IMR-90 (cell line): Measurements from ENCODE around the gene PCYT2. TPM values are rescaled to one million over a fixed set of nuclear protein-coding genes. Genes with fewer than 3 reads are reported as not detected.

Experiments
- ATAC-seq: fragments of 200-7000 bp; cut with Tn5 transposase; 2 replicates; pipeline ENCODE4 v1.9.1; 2020; ENCODE audit warnings: low read depth, mild to moderate bottlenecking, moderate library complexity
- BruUV-seq: library from RNA; stranded (reverse); fragments of 400-500 nt; replicated peaks from 2 replicates; lab custom pipeline; 2021; lab: Mats Ljungman, UMichigan
- CTCF ChIA-PET: fragments of 300-600 bp; formaldehyde crosslinking; extraction: SDS; loops from one replicate; lab custom pipeline; 2021; ENCODE audit warnings: antibody characterized with exemption; lab: Yijun Ruan, JAX
- POLR2A ChIA-PET: fragments of 300-600 bp; sonication (Branson Sonifier 250); formaldehyde crosslinking; loops from one replicate; lab custom pipeline; 2022; ENCODE audit warnings: antibody characterized with exemption; ENCODE audit not compliant: unreplicated experiment; lab: Charles Lee
- DNase-seq: peaks from one replicate; pipeline ENCODE4 v3.0.0; 2013
- H2AFZ ChIP-seq: replicated peaks from 2 replicates; pipeline ENCODE3; 2013; ENCODE audit warnings: low read length, mild to moderate bottlenecking; ENCODE audit not compliant: poor library complexity
- H2AK5ac ChIP-seq: 2 replicates; pipeline ENCODE4 v1.6.1; 2013; ENCODE audit warnings: low read depth, low read length, inconsistent platforms
- H2AK9ac ChIP-seq: replicated peaks from 2 replicates; pipeline ENCODE3; 2013; ENCODE audit warnings: mild to moderate bottlenecking, low read depth, low read length, moderate library complexity; ENCODE audit not compliant: poor library complexity
- H2BK120ac ChIP-seq: 2 replicates; pipeline ENCODE4 v1.6.1; 2013; ENCODE audit warnings: low read depth, low read length, inconsistent platforms
- H2BK15ac ChIP-seq: 3 replicates; pipeline ENCODE4 v1.6.1; 2013; ENCODE audit warnings: low read depth, low read length, inconsistent platforms
- H2BK20ac ChIP-seq: 2 replicates; pipeline ENCODE4 v1.6.1; 2013; ENCODE audit warnings: low read depth, mild to moderate bottlenecking, inconsistent platforms, low read length, moderate library complexity
- H2BK5ac ChIP-seq: 2 replicates; pipeline ENCODE4 v1.6.1; 2013; ENCODE audit warnings: mild to moderate bottlenecking, low read depth, low read length, inconsistent platforms; ENCODE audit not compliant: poor library complexity, severe bottlenecking
- H3K14ac ChIP-seq: replicated peaks from 2 replicates; pipeline ENCODE4 v1.6.1; 2013; ENCODE audit warnings: low read depth, low read length, inconsistent platforms
- H3K18ac ChIP-seq: 2 replicates; pipeline ENCODE4 v1.6.1; 2013; ENCODE audit warnings: low read depth, low read length, control low read depth
- H3K23ac ChIP-seq: 2 replicates; pipeline ENCODE4 v1.6.1; 2013; ENCODE audit warnings: low read depth, low read length, inconsistent platforms
- H3K27ac ChIP-seq: 2 replicates; pipeline ENCODE4 v1.5.1; 2013; ENCODE audit warnings: mild to moderate bottlenecking, control low read depth, low read length; ENCODE audit not compliant: insufficient read depth
- H3K27me3 ChIP-seq: 2 replicates; pipeline ENCODE4 v1.6.1; 2013; ENCODE audit warnings: low read length; ENCODE audit not compliant: control insufficient read depth, insufficient read depth
- H3K36me3 ChIP-seq: 2 replicates; pipeline ENCODE4 v1.6.1; 2013; ENCODE audit warnings: low read length, mixed read lengths; ENCODE audit not compliant: control insufficient read depth, insufficient read depth
- H3K4ac ChIP-seq: 2 replicates; pipeline ENCODE4 v1.6.1; 2013; ENCODE audit warnings: low read depth, low read length, inconsistent platforms
- H3K4me1 ChIP-seq: 2 replicates; pipeline ENCODE4 v1.6.1; 2013; ENCODE audit warnings: low read length, mixed read lengths; ENCODE audit not compliant: control insufficient read depth, insufficient read depth
- H3K4me2 ChIP-seq: 2 replicates; pipeline ENCODE4 v1.6.1; 2013; ENCODE audit warnings: low read depth, mild to moderate bottlenecking, control low read depth, low read length, moderate library complexity
- H3K4me3 ChIP-seq: 2 replicates; pipeline ENCODE4 v1.5.1; 2013; ENCODE audit warnings: low read depth, mild to moderate bottlenecking, control low read depth, low read length, moderate library complexity; ENCODE audit not compliant: insufficient read depth
- H3K56ac ChIP-seq: 2 replicates; pipeline ENCODE4 v1.6.1; 2013; ENCODE audit warnings: low read length, inconsistent platforms; ENCODE audit not compliant: insufficient read depth; ENCODE audit errors: extremely low read depth
- H3K79me1 ChIP-seq, 2 experiments: 2 replicates each; pipeline ENCODE4 v1.6.1; 2013; ENCODE audit warnings: low read length in 2 of 2, inconsistent platforms in 1 of 2, low read depth in 1 of 2
- H3K9ac ChIP-seq: 2 replicates; pipeline ENCODE4 v1.6.1; 2013; ENCODE audit warnings: low read depth, low read length, control low read depth
- H3K9me1 ChIP-seq: 2 replicates; pipeline ENCODE4 v1.6.1; 2013; ENCODE audit warnings: low read length, inconsistent platforms; ENCODE audit not compliant: insufficient read depth
- H3K9me3 ChIP-seq: 2 replicates; pipeline ENCODE4 v1.6.1; 2013; ENCODE audit warnings: low read length; ENCODE audit not compliant: control insufficient read depth, insufficient read depth
- H4K20me1 ChIP-seq: 2 replicates; pipeline ENCODE4 v1.6.1; 2013; ENCODE audit warnings: low read length, inconsistent platforms; ENCODE audit not compliant: insufficient read depth
- H4K5ac ChIP-seq: 2 replicates; pipeline ENCODE4 v1.6.1; 2013; ENCODE audit warnings: mild to moderate bottlenecking, low read depth, low read length, control low read depth
- H4K8ac ChIP-seq, 2 experiments: 2 replicates each; pipeline ENCODE4 v1.6.1; 2013; ENCODE audit warnings: low read depth in 2 of 2, low read length in 2 of 2, control low read depth in 1 of 2, inconsistent platforms in 1 of 2
- H4K91ac ChIP-seq: 2 replicates; pipeline ENCODE4 v1.6.1; 2013; ENCODE audit warnings: low read depth, low read length, inconsistent platforms; ENCODE audit not compliant: insufficient read depth
- BHLHE40 ChIP-seq: fragments of 150-350 bp; IDR thresholded peaks from 2 replicates; pipeline ENCODE4 v1.6.1; 2016; ENCODE audit warnings: mild to moderate bottlenecking, low read depth, low read length
- CEBPB ChIP-seq: IDR thresholded peaks from 2 replicates; pipeline ENCODE4 v1.6.1; 2012; ENCODE audit warnings: low read depth, low read length, improper control_type of control experiment
- FOS ChIP-seq: fragments of 150-350 bp; IDR thresholded peaks from 2 replicates; pipeline ENCODE4 v1.6.1; 2016; ENCODE audit warnings: low read depth, low read length
- MAZ ChIP-seq: IDR thresholded peaks from 2 replicates; pipeline ENCODE4 v1.6.1; 2012; ENCODE audit warnings: low read depth, mild to moderate bottlenecking, low read length, improper control_type of control experiment, moderate library complexity, borderline replicate concordance
- MXI1 ChIP-seq: IDR thresholded peaks from 2 replicates; pipeline ENCODE4 v1.6.1; 2012; ENCODE audit warnings: low read depth, mild to moderate bottlenecking, low read length, moderate library complexity, borderline replicate concordance
- RAD21 ChIP-seq: IDR thresholded peaks from 2 replicates; pipeline ENCODE4 v1.6.1; 2012; ENCODE audit warnings: low read length, improper control_type of control experiment
- WGBS, 2 experiments: methylation state at CpG; one replicate each; pipeline versions ENCODE4 v1.1.5 to v1.1.7; 2013; ENCODE audit warnings: missing lambda C conversion rate in 2 of 2; ENCODE audit not compliant: insufficient read length in 1 of 2; ENCODE audit errors: extremely low coverage in 2 of 2; 5-methylcytosine and 5-hydroxymethylcytosine counted together
- dilution Hi-C: fragments of 300-500 bp; cut with HindIII; formaldehyde crosslinking; loops from one replicate; pipeline ENCODE4 v1.14.3; 2018; ENCODE audit warnings: low sequenced_read_pairs; ENCODE audit not compliant: unreplicated experiment
- in situ Hi-C: fragments of 300-500 bp; cut with MboI; formaldehyde crosslinking; loops from 3 replicates; pipeline ENCODE4 v1.14.3; 2019; ENCODE audit warnings: low sequenced_read_pairs, inconsistent platforms, mixed read lengths
- intact Hi-C: fragments of 100-400 bp; cut with micrococcal nuclease; formaldehyde crosslinking; loops from 2 replicates; pipeline ENCODE4 v1.10.0; 2022
- polyA plus RNA-seq, 3 experiments: library from polyadenylated mRNA; depleted of rRNA; stranded (reverse); fragments of >200 nt; gene quantifications; 2 replicates each; pipeline ENCODE4 v1.2.3, GENCODE V29; 2012; ENCODE audit warnings: low replicate concordance in 1 of 3
- total RNA-seq: library from RNA; depleted of rRNA; stranded (reverse); fragments of >200 nt; gene quantifications from 2 replicates; pipeline ENCODE4 v1.2.3, GENCODE V29; 2012
- TF ChIP-seq, protein P1 (sequence below): conservative IDR thresholded peaks from 2 replicates; pipeline ENCODE4 v1.5.1; 2012; ENCODE audit warnings: mild to moderate bottlenecking, low read depth, low read length, improper control_type of control experiment

The PCYT2 gene
- total and polyA plus RNA-seq, 2 of the 4 experiments (the other 2 are of a cell fraction): 37.3 to 38.5 TPM

DNA sequence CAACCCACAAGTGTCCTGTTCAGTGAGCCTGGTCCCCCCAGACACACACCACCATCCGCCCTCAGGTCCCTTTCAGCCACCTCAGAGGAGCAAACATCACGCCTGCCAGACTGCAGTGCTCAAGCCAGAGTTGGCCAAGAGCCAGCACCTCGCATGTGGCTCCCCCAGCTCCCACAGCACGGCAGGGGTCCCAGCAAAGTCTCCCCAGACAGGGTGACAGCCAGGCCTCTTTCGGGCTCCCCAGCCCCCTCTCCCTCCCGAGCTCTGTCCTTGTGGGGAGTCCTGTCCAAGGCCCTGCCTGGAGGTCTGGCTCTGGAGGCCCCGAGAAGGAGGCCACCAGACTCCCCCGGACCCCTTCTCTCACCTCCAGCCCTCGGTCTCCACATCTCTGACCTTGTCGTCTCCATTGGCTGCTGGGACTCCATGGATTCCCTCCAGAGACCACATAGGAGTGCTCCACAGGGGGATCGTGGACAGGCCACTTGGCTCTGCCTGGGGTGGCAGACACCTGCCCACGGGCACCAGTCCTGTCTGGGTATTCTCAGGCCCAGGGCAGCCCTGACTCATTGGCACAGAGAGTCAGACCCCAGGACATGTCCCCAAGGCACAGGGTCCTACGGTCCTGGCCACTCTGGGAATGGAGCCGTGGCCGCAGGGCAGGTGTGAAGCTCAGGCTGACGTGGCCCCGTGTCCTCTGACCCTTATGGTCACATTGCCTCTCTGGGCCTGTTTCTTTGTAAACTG, 37.6 kb upstream of the PCYT2 start:
- Histone ChIP-seq H3K9ac (no peak overlapping the region), H3K9me1 (no peaks in the 10 kb centered on the region), H4K91ac (no peak overlapping the region), H4K20me1 (no peaks in the 10 kb centered on the region), H3K56ac (no peak overlapping the region), H3K23ac (no peak overlapping the region), H4K5ac (no peak overlapping the region), H2BK20ac (no peak overlapping the region), H2BK5ac (no peak overlapping the region), H3K4ac (no peak overlapping the region), H3K4me2 (no peak overlapping the region), H3K4me1 (no peaks in the 10 kb centered on the region), H3K14ac (no peak overlapping the region), H2AK5ac (no peak overlapping the region), H3K9me3 (no peaks in the 10 kb centered on the region), H2AK9ac (no peak overlapping the region), H3K27me3 (peaks cover 15% of the 10 kb centered on the region), H2BK15ac (no peak overlapping the region), H2BK120ac (no peak overlapping the region), H3K4me3 (no peak overlapping the region), H3K36me3 (no peaks in the 10 kb centered on the region), H2AFZ (no peak overlapping the region), H3K27ac (no peak overlapping the region), H3K79me1 (no peaks in the 10 kb centered on the region), H3K18ac (no peak overlapping the region), H4K8ac (no peak overlapping the region)
- dilution Hi-C loops (no loop called here), in situ Hi-C loops (no loop called here), intact Hi-C loops (no loop called here)
- no TSS peak for BruUV-seq
- CTCF ChIA-PET: no interaction called here
- no peak for ATAC-seq
- DNase-seq: no peak
- POLR2A ChIA-PET: no interaction called here
- 65% methylated on average over 4 of the region's 17 CpGs; no CpG with 5 or more reads in 1 of the 2 experiments for WGBS, 2 experiments
- TF ChIP-seq, protein P1, sequence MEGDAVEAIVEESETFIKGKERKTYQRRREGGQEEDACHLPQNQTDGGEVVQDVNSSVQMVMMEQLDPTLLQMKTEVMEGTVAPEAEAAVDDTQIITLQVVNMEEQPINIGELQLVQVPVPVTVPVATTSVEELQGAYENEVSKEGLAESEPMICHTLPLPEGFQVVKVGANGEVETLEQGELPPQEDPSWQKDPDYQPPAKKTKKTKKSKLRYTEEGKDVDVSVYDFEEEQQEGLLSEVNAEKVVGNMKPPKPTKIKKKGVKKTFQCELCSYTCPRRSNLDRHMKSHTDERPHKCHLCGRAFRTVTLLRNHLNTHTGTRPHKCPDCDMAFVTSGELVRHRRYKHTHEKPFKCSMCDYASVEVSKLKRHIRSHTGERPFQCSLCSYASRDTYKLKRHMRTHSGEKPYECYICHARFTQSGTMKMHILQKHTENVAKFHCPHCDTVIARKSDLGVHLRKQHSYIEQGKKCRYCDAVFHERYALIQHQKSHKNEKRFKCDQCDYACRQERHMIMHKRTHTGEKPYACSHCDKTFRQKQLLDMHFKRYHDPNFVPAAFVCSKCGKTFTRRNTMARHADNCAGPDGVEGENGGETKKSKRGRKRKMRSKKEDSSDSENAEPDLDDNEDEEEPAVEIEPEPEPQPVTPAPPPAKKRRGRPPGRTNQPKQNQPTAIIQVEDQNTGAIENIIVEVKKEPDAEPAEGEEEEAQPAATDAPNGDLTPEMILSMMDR: no peak
- TF ChIP-seq MXI1: no peak
- TF ChIP-seq RAD21: no peak
- TF ChIP-seq MAZ: no peak
- no peak for TF ChIP-seq FOS
- TF ChIP-seq CEBPB: no peak
- no peak for TF ChIP-seq BHLHE40
